ENCODE measurements around the gene PLEKHS1. TPM values are rescaled to one million over a fixed set of nuclear protein-coding genes. Genes with fewer than 3 reads are reported as not detected.

The PLEKHS1 gene
- total RNA-seq, 1 experiment from 2014 or later, result not detected

- no peak overlapping the region for H3K4me3 ChIP-seq (replicated peaks in 1 of 2; ENCODE audit: low read depth in 1 of 2, low read length in 2 of 2)
- H3K9ac ChIP-seq (ENCODE audit: low read length), result no peak overlapping the region
- DNase-seq (ENCODE audit: low read depth, low spot score) (no peak), ATAC-seq (no peak)
- H2AFZ ChIP-seq (ENCODE audit: low read depth, low read length, poor library complexity, severe bottlenecking), result no peak overlapping the region
- TF ChIP-seq FOSL1 (IDR thresholded peaks at IDR 0.05; ENCODE audit: low read depth) (peak; percentile 12; the same call in 1 of the 2 replicates), TCF7L2 (IDR thresholded peaks at IDR 0.05; ENCODE audit: borderline replicate concordance, extremely low read depth, insufficient read depth, insufficient read length) (no peak)
- POLR2A ChIA-PET, result no interaction called here
- H3K9me3 ChIP-seq (ENCODE audit: control insufficient read depth in 1 of 2, insufficient read depth in 1 of 2, low read depth in 1 of 2, low read length in 2 of 2), result no peaks in the 10 kb centered on the region
- H3K79me2 ChIP-seq (ENCODE audit: insufficient read depth, low read length), result no peaks in the 10 kb centered on the region
- peaks cover 0 to 4% of the 10 kb centered on the region in 2 experiments; a peak in 1 of 4 replicates for H3K4me1 ChIP-seq (ENCODE audit: control insufficient read depth in 1 of 2, insufficient read depth in 2 of 2, low read length in 2 of 2)
- RAD21 ChIA-PET (ENCODE audit: low non-redundant PET in 1 of 2, low total read pairs in 2 of 2, uncharacterized antibody in 2 of 2, unreplicated experiment in 2 of 2), result no interaction called here
- CTCF ChIA-PET, result no interaction called here
- H3K4me2 ChIP-seq (ENCODE audit: low read length), result no peak overlapping the region
- intact Hi-C loops (cut with micrococcal nuclease), result no loop called here
- no peaks in the 10 kb centered on the region for H4K20me1 ChIP-seq (ENCODE audit: insufficient read depth)
- no peaks in the 10 kb centered on the region for H3K36me3 ChIP-seq (ENCODE audit: control insufficient read depth in 1 of 2, insufficient read depth in 2 of 2, low read length in 2 of 2)
- H3K27me3 ChIP-seq (ENCODE audit: insufficient read depth, low read length), result no peaks in the 10 kb centered on the region
- no peaks in the 10 kb centered on the region for H3K9me2 ChIP-seq (ENCODE audit: insufficient read depth)
- no TSS peak for BruUV-seq (replicated peaks)
- no peak overlapping the region for H3K27ac ChIP-seq (ENCODE audit: low read depth, low read length)
These were observed 5.1 kb upstream of the PLEKHS1 start for GRCh38 chr10:113746217-113746957.

- Histone ChIP-seq H3K27me3 (ENCODE audit: insufficient read depth, low read length) (no peaks in the 10 kb centered on the region), H4K20me1 (ENCODE audit: insufficient read depth) (no peaks in the 10 kb centered on the region), H3K36me3 (ENCODE audit: control insufficient read depth in 1 of 2, insufficient read depth in 2 of 2, low read length in 2 of 2) (no peaks in the 10 kb centered on the region), H3K4me1 (ENCODE audit: control insufficient read depth in 1 of 2, insufficient read depth in 2 of 2, low read length in 2 of 2) (no peaks in the 10 kb centered on the region), H2AFZ (ENCODE audit: low read depth, low read length, poor library complexity, severe bottlenecking) (no peak overlapping the region), H3K9me2 (ENCODE audit: insufficient read depth) (no peaks in the 10 kb centered on the region), H3K4me3 (replicated peaks in 1 of 2; ENCODE audit: low read depth in 1 of 2, low read length in 2 of 2) (no peak overlapping the region), H3K4me2 (ENCODE audit: low read length) (no peak overlapping the region), H3K9me3 (ENCODE audit: control insufficient read depth in 1 of 2, insufficient read depth in 1 of 2, low read depth in 1 of 2, low read length in 2 of 2) (no peaks in the 10 kb centered on the region), H3K79me2 (ENCODE audit: insufficient read depth, low read length) (no peaks in the 10 kb centered on the region), H3K9ac (ENCODE audit: low read length) (no peak overlapping the region), H3K27ac (ENCODE audit: low read depth, low read length) (no peak overlapping the region)
- ATAC-seq (no peak), DNase-seq (ENCODE audit: low read depth, low spot score) (no peak)
- ChIA-PET RAD21 (ENCODE audit: low non-redundant PET in 1 of 2, low total read pairs in 2 of 2, uncharacterized antibody in 2 of 2, unreplicated experiment in 2 of 2) (no interaction called here), POLR2A (no interaction called here), CTCF (no interaction called here)
- TF ChIP-seq SRF (IDR thresholded peaks at IDR 0.05; ENCODE audit: low read depth) (no peak), CBX3 (IDR thresholded peaks at IDR 0.05; ENCODE audit: low read depth) (no peak), YY1 (IDR thresholded peaks at IDR 0.05; ENCODE audit: extremely low read depth, insufficient replicate concordance, low read depth, low read length) (no peak), RAD21 (IDR thresholded peaks at IDR 0.05; ENCODE audit: low read depth) (no peak), JUND (IDR thresholded peaks at IDR 0.05) (no peak), TCF7L2 (IDR thresholded peaks at IDR 0.05; ENCODE audit: borderline replicate concordance, extremely low read depth, insufficient read depth, insufficient read length) (no peak)
- intact Hi-C loops (cut with micrococcal nuclease), result no loop called here
- BruUV-seq (replicated peaks), result no TSS peak
These were observed 1.1 kb downstream of the PLEKHS1 start for GRCh38 chr10:113752553-113752952.

All from HCT116 (cell line).